Esophagus muscularis mucosa (tissue), 4 donors: Measurements from ENCODE around the gene TUBB. TPM values are rescaled to one million over a fixed set of nuclear protein-coding genes. Genes with fewer than 3 reads are reported as not detected.
A peak's percentile ranks its signal among the peaks of the same experiment; 100 is the strongest.
"Not testable (repeated sequence)": the region's sequence is repeated elsewhere in the genome, so short reads cannot be mapped to it uniquely, and the experiment has no call there.

ENCODE experiments used
- DNase-seq: peaks from one replicate; pipeline ENCODE4 v3.0.0-alpha.2; 2017; ENCODE audit errors: extremely low spot score
- H3K27ac ChIP-seq, 4 donors: fragments of 200-600 bp; sonication (generic); replicated peaks in 1 of 4; 1 replicate in 3 of 4; 2 replicates in 1 of 4; pipeline ENCODE4 v1.5.1; 2016 to 2019; ENCODE audit warnings: mild to moderate bottlenecking in 1 of 4
- H3K27me3 ChIP-seq, 4 donors: fragments of 200-600 bp; sonication (generic); one replicate each; pipeline versions ENCODE4 v1.5.1 to v1.6.0; 2016 to 2019
- H3K36me3 ChIP-seq, 4 donors: fragments of 200-600 bp; sonication (generic); one replicate each; pipeline ENCODE4 v1.5.1; 2016 to 2019
- H3K4me1 ChIP-seq, 4 donors: fragments of 200-600 bp; sonication (generic); one replicate each; pipeline ENCODE4 v1.5.1; 2016 to 2019
- H3K4me3 ChIP-seq, 4 donors: fragments of 200-600 bp; sonication (generic); 1 replicate in 2 of 4; 2 replicates in 2 of 4; pipeline ENCODE4 v1.5.1; 2016 to 2019; ENCODE audit warnings: mild to moderate bottlenecking in 4 of 4, moderate library complexity in 1 of 4
- H3K9me3 ChIP-seq, 4 donors: fragments of 200-600 bp; sonication (generic); 1 replicate in 3 of 4; 2 replicates in 1 of 4; pipeline ENCODE4 v1.5.1; 2016 to 2019
- CTCF ChIP-seq, 3 experiments: fragments of 200-600 bp in 2 of 3; fragments of 450-650 bp in 1 of 3; sonication (generic) in 2 of 3; IDR thresholded peaks; one replicate each; pipeline ENCODE4 v1.5.1; 2017 to 2019; ENCODE audit warnings: antibody characterized with exemption in 3 of 3, mild to moderate bottlenecking in 2 of 3, moderate library complexity in 1 of 3
- EP300 ChIP-seq: sonication (generic); formaldehyde crosslinking; IDR thresholded peaks from one replicate; pipeline ENCODE4 v1.6.1; 2017; ENCODE audit warnings: antibody characterized with exemption
- POLR2A ChIP-seq: fragments of 450-650 bp; IDR thresholded peaks from one replicate; pipeline ENCODE4 v1.6.1; 2017; ENCODE audit warnings: antibody characterized with exemption, moderate library complexity, mild to moderate bottlenecking, low read depth
- POLR2AphosphoS5 ChIP-seq, 2 donors: sonication (generic); formaldehyde crosslinking; IDR thresholded peaks; one replicate each; pipeline ENCODE4 v1.6.1; 2017; ENCODE audit warnings: antibody characterized with exemption in 2 of 2
- WGBS: methylation state at CpG from one replicate; pipeline ENCODE4 v1.1.5; 2018; 5-methylcytosine and 5-hydroxymethylcytosine counted together
- intact Hi-C: fragments of 100-400 bp; cut with DNase I; formaldehyde crosslinking; loops from one replicate; pipeline ENCODE4 v1.15.1; 2023
- total RNA-seq, 4 donors: library from RNA; depleted of rRNA; stranded (reverse); fragments of >200 nt; gene quantifications; one replicate each; pipeline versions ENCODE4 v1.1.0 to v1.2.1, GENCODE V29; 2016

Gene TUBB
- total RNA-seq, 4 donors from 2014 or later, result 208 to 398 (median 272) TPM

- peaks cover 41 to 61% (median 52%) of the 10 kb centered on the region in 4 donors for H3K36me3 ChIP-seq
Observed at GRCh38 chr6:30714263-30714662, 5.9 kb upstream of the TUBB start.

GRCh38 chr6:30716879-30717128, 3.3 kb upstream of the TUBB start:
- Histone ChIP-seq H3K9me3 (no peaks in the 10 kb centered on the region), H3K4me1 (peaks cover 23 to 38% (median 34%) of the 10 kb centered on the region in 4 donors), H3K27me3 (no peaks in the 10 kb centered on the region), H3K4me3 (peak overlapping the region; percentile 68 to 76 (median 73)), H3K36me3 (peaks cover 28 to 35% (median 29%) of the 10 kb centered on the region in 4 donors), H3K27ac (peak overlapping the region; percentile 90 to 95 (median 92))
- TF ChIP-seq POLR2AphosphoS5 (IDR thresholded peaks at IDR 0.05), result no peak
- TF ChIP-seq EP300, result no peak
- TF ChIP-seq POLR2A, result no peak
- TF ChIP-seq CTCF (IDR thresholded peaks at IDR 0.05), result no peak
- WGBS, result 0% methylated on average over 5 of the region's 8 CpGs
- intact Hi-C loops, result no loop called here
- DNase-seq, result no peak

More at GRCh38 chr6:30714263-30714662, 5.9 kb upstream of the TUBB start:
- H3K27me3 ChIP-seq, result no peaks in the 10 kb centered on the region
- H3K4me3 ChIP-seq, result no peak overlapping the region
- intact Hi-C loops, result no loop called here
- TF ChIP-seq POLR2AphosphoS5 (IDR thresholded peaks at IDR 0.05) (no peak), CTCF (IDR thresholded peaks at IDR 0.05) (no peak), EP300 (no peak), POLR2A (no peak)
- H3K9me3 ChIP-seq, result no peaks in the 10 kb centered on the region
- peaks cover 19 to 29% (median 25%) of the 10 kb centered on the region in 4 donors for H3K4me1 ChIP-seq
- DNase-seq, result no peak
- 100% methylated on average over 1 of the region's 1 CpG for WGBS
- no peak overlapping the region for H3K27ac ChIP-seq

GRCh38 chr6:30717129-30717844, 2.9 kb upstream of the TUBB start, which contains the start of gene MDC1:
MDC1 (minus strand) TSS chr6:30717281; CDS start chr6:30715175, 2,106 bp downstream.
- WGBS, result 0% methylated on average over 16 of the region's 48 CpGs

GRCh38 chr6:30717845-30718720, 2.1 kb upstream of the TUBB start:
- peak overlapping the region; percentile 68 to 76 (median 73) for H3K4me3 ChIP-seq
- 77% methylated on average over 36 of the region's 37 CpGs for WGBS
- H3K27ac ChIP-seq, result peak overlapping the region; percentile 82 to 95 (median 92)
- peaks cover 17 to 31% (median 25%) of the 10 kb centered on the region in 4 donors for H3K36me3 ChIP-seq
- H3K9me3 ChIP-seq, H3K27me3 ChIP-seq, DNase-seq, intact Hi-C loops: not testable (repeated sequence)
- H3K4me1 ChIP-seq, result peaks cover 36 to 51% (median 46%) of the 10 kb centered on the region in 4 donors

More at GRCh38 chr6:30717129-30717844, 2.9 kb upstream of the TUBB start, which contains the start of gene MDC1:
- Histone ChIP-seq H3K27me3 (no peaks in the 10 kb centered on the region), H3K27ac (peak within 1 kb of the TSS; percentile 90 to 95 (median 92)), H3K36me3 (peaks cover 23 to 31% (median 26%) of the 10 kb centered on the region in 4 donors), H3K4me3 (peak within 1 kb of the TSS; percentile 68 to 76 (median 73)), H3K9me3 (no peaks in the 10 kb centered on the region), H3K4me1 (peaks cover 28 to 43% (median 39%) of the 10 kb centered on the region in 4 donors)
- peak; percentile 100 for DNase-seq
- peak; percentile 35 to 48 (median 44) for TF ChIP-seq CTCF (IDR thresholded peaks at IDR 0.05)
- TF ChIP-seq POLR2AphosphoS5 (IDR thresholded peaks at IDR 0.05), result peak; percentile 97 to 99
- TF ChIP-seq EP300, result no peak
- TF ChIP-seq POLR2A, result peak; percentile 31
- intact Hi-C loops, result no loop called here

GRCh38 chr6:30719356-30719755, 796 bp upstream of the TUBB start:
- TF ChIP-seq CTCF (IDR thresholded peaks at IDR 0.05) (no peak), EP300 (no peak), POLR2AphosphoS5 (IDR thresholded peaks at IDR 0.05) (no peak), POLR2A (no peak)
- Histone ChIP-seq H3K4me3 (peak overlapping the region; percentile 82 to 93 (median 86)), H3K9me3 (no peaks in the 10 kb centered on the region), H3K27ac (peak overlapping the region; percentile 83 to 98 (median 95)), H3K4me1 (peaks cover 45 to 63% (median 59%) of the 10 kb centered on the region in 4 donors), H3K36me3 (peaks cover 17 to 31% (median 25%) of the 10 kb centered on the region in 4 donors), H3K27me3 (no peaks in the 10 kb centered on the region)
- intact Hi-C loops, result no loop called here
- WGBS, result 24% methylated on average over 8 of the region's 8 CpGs
- DNase-seq, result no peak
